ENCODE measurements around the gene BEGAIN.
A peak's percentile ranks its signal among the peaks of the same experiment; 100 is the strongest.

The BEGAIN gene

GRCh38 chr14:100567009-100567876 is 20.0 kb downstream of the BEGAIN start:
- no peak for DNase-seq

GRCh38 chr14:100566586-100566985 is 20.6 kb downstream of the BEGAIN start:
- no peak for DNase-seq

- no peak for DNase-seq
These were observed 21.1 kb downstream of the BEGAIN start for GRCh38 chr14:100566119-100566518.

- no peak for DNase-seq
These were observed 21.6 kb downstream of the BEGAIN start for GRCh38 chr14:100565650-100566049.

- DNase-seq: no peak
These were observed 22.7 kb downstream of the BEGAIN start for GRCh38 chr14:100564512-100564911.

GRCh38 chr14:100562751-100563150 is 24.5 kb downstream of the BEGAIN start:
- DNase-seq: no peak

- DNase-seq: no peak
These were observed 26.2 kb downstream of the BEGAIN start for GRCh38 chr14:100561005-100561404.

- DNase-seq: no peak
These were observed 26.7 kb downstream of the BEGAIN start for GRCh38 chr14:100560471-100560870.

- DNase-seq: no peak
These were observed 27.8 kb downstream of the BEGAIN start for GRCh38 chr14:100559455-100559854.

- no peak for DNase-seq
These were observed 28.3 kb downstream of the BEGAIN start for GRCh38 chr14:100558966-100559365.

GRCh38 chr14:100558226-100558625 is 29.0 kb downstream of the BEGAIN start:
- no peak for DNase-seq

GRCh38 chr14:100557658-100558057 is 29.6 kb downstream of the BEGAIN start:
- DNase-seq: peak in 1 of 2 experiments; percentile 60

- no peak for DNase-seq
These were observed 30.2 kb downstream of the BEGAIN start for GRCh38 chr14:100556936-100557505.

- no peak for DNase-seq
These were observed 31.1 kb downstream of the BEGAIN start for GRCh38 chr14:100556140-100556475.

GRCh38 chr14:100555436-100556139 is 31.6 kb downstream of the BEGAIN start:
- no peak for DNase-seq

- DNase-seq: no peak
These were observed 32.4 kb downstream of the BEGAIN start for GRCh38 chr14:100554696-100555320.

GRCh38 chr14:100554082-100554677 is 33.0 kb downstream of the BEGAIN start:
- no peak for DNase-seq

GRCh38 chr14:100553471-100553870 is 33.7 kb downstream of the BEGAIN start:
- DNase-seq: no peak

- no peak for DNase-seq
These were observed 34.6 kb downstream of the BEGAIN start for GRCh38 chr14:100552524-100553125.

GRCh38 chr14:100551056-100551455 is 36.2 kb downstream of the BEGAIN start:
- no peak for DNase-seq

GRCh38 chr14:100549834-100550625 is 37.2 kb downstream of the BEGAIN start:
- no peak for DNase-seq

- DNase-seq: no peak
These were observed 38.3 kb downstream of the BEGAIN start for GRCh38 chr14:100548939-100549338.

All from NCI-H446 (cell line).